K562 (cell line): ENCODE data around the gene PDGFD. TPM values are rescaled to one million over a fixed set of nuclear protein-coding genes. Genes with fewer than 3 reads are reported as not detected.

Source experiments
- ATAC-seq: fragments of 200-7000 bp; cut with Tn5 transposase; 3 replicates; pipeline ENCODE4 v1.9.1; 2020; ENCODE audit warnings: moderate library complexity
- BruUV-seq: library from RNA; stranded (reverse); fragments of 400-500 nt; replicated peaks from 2 replicates; lab custom pipeline; 2021; lab: Mats Ljungman, UMichigan
- CTCF ChIA-PET: fragments of 300-600 bp; formaldehyde crosslinking; extraction: SDS; loops from one replicate; lab custom pipeline; 2021; ENCODE audit warnings: low intra/inter-chr PET ratio; lab: Yijun Ruan, JAX
- POLR2A ChIA-PET: fragments of 300-600, 350-650 bp; sonication (Branson Sonifier 250); formaldehyde crosslinking; extraction: SDS; loops from one replicate; lab custom pipeline; 2021; ENCODE audit warnings: antibody characterized with exemption, inconsistent platforms; lab: Yijun Ruan, JAX
- DNase-seq, 4 experiments: peaks; one replicate each; pipeline versions ENCODE4 v3.0.0 to v3.0.0-alpha.2; 2011 to 2018; ENCODE audit warnings: low spot score in 3 of 4, mixed read lengths in 3 of 4; ENCODE audit errors: extremely low read depth in 1 of 4
- FAIRE-seq: peaks from 2 replicates; lab custom pipeline; 2011; peaks lifted over from hg19 to GRCh38; lab: Jason Lieb, UNC
- H2AFZ ChIP-seq: 2 replicates; pipeline ENCODE4 v1.6.0; 2011; ENCODE audit warnings: low read depth, low read length, control low read depth, inconsistent platforms
- H3K27ac ChIP-seq: fragments of 200-600 bp; 3 replicates; pipeline ENCODE4 v1.8.0; 2011; ENCODE audit warnings: low read depth, mild to moderate bottlenecking, control low read depth, inconsistent platforms, low read length, moderate library complexity, mixed read lengths; ENCODE audit errors: extremely low read depth
- H3K27me3 ChIP-seq, 2 experiments: fragments of 300-600 bp in 1 of 2; 2 replicates in 1 of 2; 3 replicates in 1 of 2; pipeline versions ENCODE4 v1.6.0 to v1.8.0; 2011; ENCODE audit warnings: inconsistent platforms in 2 of 2, low read length in 2 of 2, mild to moderate bottlenecking in 1 of 2, mixed read lengths in 1 of 2, moderate library complexity in 1 of 2; ENCODE audit not compliant: control insufficient read depth in 2 of 2, insufficient read depth in 2 of 2
- H3K36me3 ChIP-seq: fragments of 300-600 bp; 3 replicates; pipeline ENCODE4 v1.8.0; 2011; ENCODE audit warnings: mild to moderate bottlenecking, low read length, inconsistent platforms; ENCODE audit not compliant: control insufficient read depth, insufficient read depth
- H3K4me1 ChIP-seq, 2 experiments: fragments of 200-600 bp in 1 of 2; replicated peaks in 1 of 2; 2 replicates in 1 of 2; 3 replicates in 1 of 2; pipeline versions ENCODE4 v1.5.1 to v1.8.0; 2011; ENCODE audit warnings: inconsistent platforms in 2 of 2, low read length in 2 of 2, mild to moderate bottlenecking in 1 of 2, mixed read lengths in 1 of 2, moderate library complexity in 1 of 2; ENCODE audit not compliant: control insufficient read depth in 2 of 2, insufficient read depth in 2 of 2
- H3K4me2 ChIP-seq: 2 replicates; pipeline ENCODE4 v1.6.1; 2011; ENCODE audit warnings: low read length, control low read depth, inconsistent platforms, mixed read lengths; ENCODE audit not compliant: insufficient read depth
- H3K4me3 ChIP-seq: fragments of 200-600 bp; sonication (generic), shearing (Covaris generic); 2 replicates; pipeline ENCODE4 v1.5.1; 2016; ENCODE audit warnings: control low read depth, inconsistent platforms
- H3K79me2 ChIP-seq: fragments of 200-600 bp; 3 replicates; pipeline ENCODE4 v1.8.0; 2011; ENCODE audit warnings: low read length, inconsistent platforms; ENCODE audit not compliant: control insufficient read depth, insufficient read depth
- H3K9ac ChIP-seq, 2 experiments: 2 replicates each; pipeline versions ENCODE4 v1.6.0 to v1.6.1; 2011; ENCODE audit warnings: low read depth in 2 of 2, low read length in 2 of 2, control low read depth in 1 of 2, inconsistent platforms in 1 of 2, mild to moderate bottlenecking in 1 of 2, mixed read lengths in 1 of 2; ENCODE audit not compliant: insufficient read depth in 1 of 2
- H3K9me1 ChIP-seq: one replicate; pipeline ENCODE4 v1.6.0; 2011; ENCODE audit warnings: inconsistent platforms, mild to moderate bottlenecking, low read length, moderate library complexity; ENCODE audit not compliant: control insufficient read depth, insufficient read depth
- H3K9me3 ChIP-seq: replicated peaks from 2 replicates; pipeline ENCODE4 v1.5.1; 2011; ENCODE audit warnings: low read depth, low read length, inconsistent platforms; ENCODE audit not compliant: control insufficient read depth, insufficient read depth
- H4K20me1 ChIP-seq: replicated peaks from 2 replicates; pipeline ENCODE4 v1.6.1; 2011; ENCODE audit warnings: low read length, inconsistent platforms, mixed read lengths; ENCODE audit not compliant: control insufficient read depth, insufficient read depth
- CTBP1 ChIP-seq: fragments of 450-650 bp; IDR thresholded peaks from 2 replicates; pipeline ENCODE4 v1.6.1; 2016; ENCODE audit warnings: borderline replicate concordance
- ELF1 ChIP-seq: fragments of 200-800 bp; sonication (Bioruptor generic); IDR thresholded peaks from 2 replicates; pipeline ENCODE4 v1.6.1; 2016; ENCODE audit warnings: missing genetic modification characterization, missing compliant biosample characterization
- ELF2 ChIP-seq: fragments of 250-450 bp; sonication (Bioruptor Pico); IDR thresholded peaks from 2 replicates; pipeline ENCODE4 v1.5.0; 2021; ENCODE audit warnings: mild to moderate bottlenecking
- GTF2F1 ChIP-seq: IDR thresholded peaks from 2 replicates; pipeline ENCODE4 v1.6.1; 2011; ENCODE audit warnings: low read depth, low read length, improper control_type of control experiment
- HMGN3 ChIP-seq: IDR thresholded peaks from 2 replicates; pipeline ENCODE4 v1.6.1; 2011; ENCODE audit warnings: borderline replicate concordance, low read depth, mild to moderate bottlenecking, mixed read lengths, low read length; ENCODE audit not compliant: insufficient read length; ENCODE audit errors: extremely low read depth
- RBM25 ChIP-seq: fragments of 200-400 bp; formaldehyde crosslinking; IDR thresholded peaks from 2 replicates; pipeline ENCODE4 v1.6.1; 2018; ENCODE audit warnings: low read length, low read depth, moderate library complexity; ENCODE audit not compliant: severe bottlenecking
- TAL1 ChIP-seq: fragments of 450-650 bp; IDR thresholded peaks from 2 replicates; pipeline ENCODE4 v1.6.1; 2016; ENCODE audit warnings: mild to moderate bottlenecking
- TCF3 ChIP-seq: sonication (generic); formaldehyde crosslinking; IDR thresholded peaks from 2 replicates; pipeline ENCODE4 v1.4.0; 2020; ENCODE audit warnings: mild to moderate bottlenecking, missing genetic modification reagents
- TEAD1 ChIP-seq, 2 experiments: fragments of 450-650 bp in 1 of 2; sonication (generic) in 1 of 2; formaldehyde crosslinking; IDR thresholded peaks; 2 replicates each; pipeline versions ENCODE4 v1.4.0 to v1.8.0; 2020 to 2022; ENCODE audit warnings: mild to moderate bottlenecking in 2 of 2, missing genetic modification reagents in 1 of 2
- ZNF133 ChIP-seq: fragments of 250-450 bp; sonication (Bioruptor Pico); IDR thresholded peaks from 2 replicates; pipeline ENCODE4 v1.4.0; 2020; ENCODE audit warnings: mild to moderate bottlenecking
- ZNF23 ChIP-seq: fragments of 250-450 bp; sonication (Bioruptor Pico); IDR thresholded peaks from 2 replicates; pipeline ENCODE4 v1.4.0; 2020; ENCODE audit warnings: mild to moderate bottlenecking
- ZNF324 ChIP-seq: fragments of 250-450 bp; sonication (Bioruptor Pico); IDR thresholded peaks from 2 replicates; pipeline ENCODE4 v1.4.0; 2020; ENCODE audit warnings: mild to moderate bottlenecking
- ZNF354B ChIP-seq: fragments of 250-450 bp; sonication (Bioruptor Pico); IDR thresholded peaks from 2 replicates; pipeline ENCODE4 v1.4.0; 2020
- WGBS: fragments of 100-300 bp; shearing (Covaris generic); methylation state at CpG from one replicate; pipeline ENCODE4 v1.1.6; 2016; ENCODE audit warnings: low coverage, mixed read lengths; ENCODE audit not compliant: insufficient coverage; ENCODE audit errors: missing lambda C conversion rate; 5-methylcytosine and 5-hydroxymethylcytosine counted together
- in situ Hi-C: fragments of 300-500 bp; cut with MboI; formaldehyde crosslinking; loops from 4 replicates; pipeline ENCODE4 v1.15.0; 2018; ENCODE audit warnings: inconsistent platforms, mixed read lengths
- intact Hi-C: fragments of 100-400 bp; cut with micrococcal nuclease; formaldehyde crosslinking; loops from 2 replicates; pipeline ENCODE4 v1.14.2; 2022
- polyA plus RNA-seq, 8 experiments: library from polyadenylated mRNA; depleted of rRNA in 4 of 8; stranded (reverse) in 5 of 8; unstranded in 3 of 8; fragments of >200 nt; fragmentation: Nextera tagmentation in 2 of 8; fragmentation: Illumina TruSeq in 1 of 8; extraction: Ambion mirVana in 2 of 8; extraction: Trizol in 1 of 8; gene quantifications; 2 replicates each; pipeline versions ENCODE4 v1.2.1 to v1.2.3, GENCODE V29; 2011 to 2014; ENCODE audit warnings: inconsistent platforms in 1 of 8, missing spikeins in 1 of 8
- total RNA-seq, 7 experiments: library from RNA; depleted of rRNA in 6 of 7; stranded (reverse); fragments of >200 nt in 6 of 7; fragmentation: Illumina TruSeq in 2 of 7; extraction: Trizol in 2 of 7; gene quantifications; 2 replicates each; pipeline versions ENCODE4 v1.2.1 to v1.2.3, GENCODE V29; 2011 to 2021; ENCODE audit warnings: low replicate concordance in 1 of 7
- TF ChIP-seq, protein P1 (sequence below): fragments of 250-450 bp; sonication (Bioruptor Pico); IDR thresholded peaks from 2 replicates; pipeline ENCODE4 v1.5.0; 2021
- TF ChIP-seq, protein P2 (sequence below): fragments of 450-650 bp; IDR thresholded peaks from 2 replicates; pipeline ENCODE4 v1.6.1; 2016

The PDGFD gene
- total and polyA plus RNA-seq, 9 of the 15 experiments (the other 6 are each of a cell fraction or from before 2014, with no cell fraction given): 0.11 TPM; not detected in 8

DNA sequence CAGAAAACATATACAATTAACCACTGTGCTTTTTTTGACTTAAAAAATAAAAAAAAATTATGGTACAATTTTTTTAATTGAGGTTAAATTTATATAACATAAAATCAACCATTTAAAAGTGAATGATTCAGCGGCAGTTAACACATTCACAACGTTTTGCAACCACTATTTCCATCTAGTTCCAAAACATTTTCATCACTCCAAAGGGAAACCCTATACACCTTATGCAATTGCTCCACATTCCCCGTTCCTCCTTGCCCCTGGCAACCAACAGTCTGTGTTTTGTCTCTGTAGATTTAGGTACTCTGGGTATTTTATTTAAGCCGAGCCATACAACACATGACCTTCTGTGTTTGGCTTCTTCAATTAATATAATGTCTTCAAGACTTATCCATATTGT is 112.2 kb downstream of the PDGFD start:
- CTCF ChIA-PET: no interaction called here
- Histone ChIP-seq H3K79me2 (no peaks in the 10 kb centered on the region), H3K4me1 (no peaks in the 10 kb centered on the region), H3K27ac (no peak overlapping the region), H3K36me3 (no peaks in the 10 kb centered on the region), H4K20me1 (no peaks in the 10 kb centered on the region), H3K9me1 (no peaks in the 10 kb centered on the region), H3K4me2 (no peak overlapping the region), H3K27me3 (no peaks in the 10 kb centered on the region), H2AFZ (no peak overlapping the region), H3K4me3 (no peak overlapping the region), H3K9ac (no peak overlapping the region), H3K9me3 (no peaks in the 10 kb centered on the region)
- no peak for DNase-seq
- 3% methylated on average over 4 of the region's 4 CpGs for WGBS
- ATAC-seq: no peak
- intact Hi-C loops: no loop called here
- no TSS peak for BruUV-seq
- FAIRE-seq: no peak
- in situ Hi-C loops: no loop called here
- POLR2A ChIA-PET: no interaction called here
- TF ChIP-seq TCF3 (CRISPR knock-in tag): no peak
- no peak for TF ChIP-seq ELF2 (CRISPR knock-in tag)
- no peak for TF ChIP-seq HMGN3
- TF ChIP-seq, protein P1, sequence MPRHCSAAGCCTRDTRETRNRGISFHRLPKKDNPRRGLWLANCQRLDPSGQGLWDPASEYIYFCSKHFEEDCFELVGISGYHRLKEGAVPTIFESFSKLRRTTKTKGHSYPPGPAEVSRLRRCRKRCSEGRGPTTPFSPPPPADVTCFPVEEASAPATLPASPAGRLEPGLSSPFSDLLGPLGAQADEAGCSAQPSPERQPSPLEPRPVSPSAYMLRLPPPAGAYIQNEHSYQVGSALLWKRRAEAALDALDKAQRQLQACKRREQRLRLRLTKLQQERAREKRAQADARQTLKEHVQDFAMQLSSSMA (CRISPR knock-in tag): no peak
- no peak for TF ChIP-seq ZNF133
- no peak for TF ChIP-seq GTF2F1
- TF ChIP-seq ELF1: no peak
- TF ChIP-seq TEAD1 (CRISPR knock-in tag; IDR thresholded peaks at IDR 0.05): no peak
- TF ChIP-seq, protein P2, sequence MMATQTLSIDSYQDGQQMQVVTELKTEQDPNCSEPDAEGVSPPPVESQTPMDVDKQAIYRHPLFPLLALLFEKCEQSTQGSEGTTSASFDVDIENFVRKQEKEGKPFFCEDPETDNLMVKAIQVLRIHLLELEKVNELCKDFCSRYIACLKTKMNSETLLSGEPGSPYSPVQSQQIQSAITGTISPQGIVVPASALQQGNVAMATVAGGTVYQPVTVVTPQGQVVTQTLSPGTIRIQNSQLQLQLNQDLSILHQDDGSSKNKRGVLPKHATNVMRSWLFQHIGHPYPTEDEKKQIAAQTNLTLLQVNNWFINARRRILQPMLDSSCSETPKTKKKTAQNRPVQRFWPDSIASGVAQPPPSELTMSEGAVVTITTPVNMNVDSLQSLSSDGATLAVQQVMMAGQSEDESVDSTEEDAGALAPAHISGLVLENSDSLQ: no peak
- TF ChIP-seq ZNF354B (CRISPR knock-in tag): no peak
- no peak for TF ChIP-seq RBM25
- TF ChIP-seq ZNF324 (CRISPR knock-in tag): no peak
- TF ChIP-seq ZNF23 (CRISPR knock-in tag): no peak
- TF ChIP-seq CTBP1: no peak
- no peak for TF ChIP-seq TAL1
